ENCODE data around the gene NUP210L. TPM values are rescaled to one million over a fixed set of nuclear protein-coding genes. Genes with fewer than 3 reads are reported as not detected.

NUP210L gene
- total RNA-seq, 1 experiment from 2014 or later = not detected

DNA sequence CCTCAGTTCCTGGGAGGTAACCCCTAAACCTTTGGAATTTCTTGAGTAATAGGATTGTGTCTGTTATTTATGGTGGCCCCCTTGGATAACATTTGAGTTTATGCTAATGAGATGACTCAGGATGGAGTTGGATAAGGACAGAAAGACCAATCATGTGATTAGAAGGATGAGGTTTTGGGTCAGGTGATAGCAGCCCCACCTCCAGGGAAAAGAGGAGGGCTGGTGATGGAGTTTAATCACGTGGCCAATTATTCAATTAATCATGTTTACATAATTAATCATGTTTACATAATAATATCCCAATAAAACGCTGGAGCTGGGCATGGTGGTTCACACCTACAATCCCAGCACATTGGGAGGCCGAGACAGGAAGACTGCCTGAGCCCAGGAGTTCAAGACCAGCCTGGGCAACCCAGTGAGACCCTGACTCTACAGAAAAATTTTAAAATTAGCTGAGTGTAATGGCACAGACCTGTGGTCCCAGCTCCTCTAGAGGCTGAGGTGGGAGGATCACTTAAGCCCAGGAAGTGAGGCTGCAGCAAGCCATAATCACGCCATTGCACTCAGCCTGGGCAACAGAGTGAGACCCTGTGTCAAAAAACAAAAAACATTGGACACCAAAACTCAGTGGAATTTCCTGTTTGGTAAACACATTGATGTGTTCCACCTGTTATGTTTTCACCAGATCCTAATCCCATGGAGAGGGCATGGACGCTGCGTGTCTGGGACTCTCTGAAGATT lies 73.3 kb downstream of the NUP210L start:
- no TSS peak for BruUV-seq (replicated peaks)
- intact Hi-C loops (cut with micrococcal nuclease; ENCODE audit: unreplicated experiment) = no loop called here
- Histone ChIP-seq H3K36me3 (ENCODE audit: low read depth) (no peaks in the 10 kb centered on the region), H3K9me2 (ENCODE audit: insufficient read depth) (no peaks in the 10 kb centered on the region; the same call in 1 of the 2 replicates), H3K9me3 (ENCODE audit: insufficient read depth, low read depth) (0 out of 2 replicates have a peak, but pooled peaks cover 5% of the 10 kb centered on the region), H3K4me2 (no peak overlapping the region), H2AFZ (no peak overlapping the region), H3K4me1 (replicated peaks; ENCODE audit: insufficient read depth) (no peaks in the 10 kb centered on the region), H3K4me3 (no peak overlapping the region), H4K20me1 (ENCODE audit: insufficient read depth) (no peaks in the 10 kb centered on the region), H3F3A (ENCODE audit: insufficient read depth, low read depth) (no peaks in the 10 kb centered on the region), H3K27ac (no peak overlapping the region), H3K27me3 (ENCODE audit: insufficient read depth, low read depth) (no peaks in the 10 kb centered on the region), H3K79me2 (ENCODE audit: low read depth) (no peaks in the 10 kb centered on the region)
- DNase-seq = no peak
- TF ChIP-seq EZH2 (IDR thresholded peaks at IDR 0.05; ENCODE audit: low read depth) = no peak
- TF ChIP-seq, protein P1, sequence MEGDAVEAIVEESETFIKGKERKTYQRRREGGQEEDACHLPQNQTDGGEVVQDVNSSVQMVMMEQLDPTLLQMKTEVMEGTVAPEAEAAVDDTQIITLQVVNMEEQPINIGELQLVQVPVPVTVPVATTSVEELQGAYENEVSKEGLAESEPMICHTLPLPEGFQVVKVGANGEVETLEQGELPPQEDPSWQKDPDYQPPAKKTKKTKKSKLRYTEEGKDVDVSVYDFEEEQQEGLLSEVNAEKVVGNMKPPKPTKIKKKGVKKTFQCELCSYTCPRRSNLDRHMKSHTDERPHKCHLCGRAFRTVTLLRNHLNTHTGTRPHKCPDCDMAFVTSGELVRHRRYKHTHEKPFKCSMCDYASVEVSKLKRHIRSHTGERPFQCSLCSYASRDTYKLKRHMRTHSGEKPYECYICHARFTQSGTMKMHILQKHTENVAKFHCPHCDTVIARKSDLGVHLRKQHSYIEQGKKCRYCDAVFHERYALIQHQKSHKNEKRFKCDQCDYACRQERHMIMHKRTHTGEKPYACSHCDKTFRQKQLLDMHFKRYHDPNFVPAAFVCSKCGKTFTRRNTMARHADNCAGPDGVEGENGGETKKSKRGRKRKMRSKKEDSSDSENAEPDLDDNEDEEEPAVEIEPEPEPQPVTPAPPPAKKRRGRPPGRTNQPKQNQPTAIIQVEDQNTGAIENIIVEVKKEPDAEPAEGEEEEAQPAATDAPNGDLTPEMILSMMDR (conservative IDR thresholded peaks at IDR 0.05) = no peak
- POLR2A ChIA-PET (ENCODE audit: unreplicated experiment) = interaction anchor here (0.6 kb wide), 1 partner anchor 85 kb away, joined by 5 read pairs; no protein-coding TSS in a partner anchor
- CTCF ChIA-PET = interaction anchor here (0.6 kb wide), 1 partner anchor 408 kb away, joined by 12 read pairs; no protein-coding TSS in a partner anchor

DNA sequence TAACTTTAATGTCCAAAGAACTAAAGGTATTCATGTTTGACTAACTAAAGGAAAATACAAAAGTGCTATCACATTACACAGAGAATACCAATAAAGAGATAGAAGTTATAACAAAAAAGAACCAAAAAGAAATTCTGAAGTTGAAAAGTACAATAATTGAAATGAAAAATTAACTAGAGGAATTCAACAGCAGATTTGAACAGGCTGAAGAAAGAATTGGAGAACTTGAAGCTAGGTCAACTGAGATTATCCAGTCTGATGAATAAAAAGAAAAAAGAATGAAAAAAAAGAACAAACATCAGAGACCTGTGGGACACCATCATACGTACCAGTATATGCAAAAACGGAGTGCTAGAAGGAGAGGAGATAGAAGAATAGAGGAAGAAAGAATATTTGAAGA lies 78.5 kb downstream of the NUP210L start:
- TF ChIP-seq, protein P1 (conservative IDR thresholded peaks at IDR 0.05) = no peak
- no peak for TF ChIP-seq EZH2 (IDR thresholded peaks at IDR 0.05; ENCODE audit: low read depth)
- BruUV-seq (replicated peaks) = no TSS peak
- Histone ChIP-seq H3K9me2 (ENCODE audit: insufficient read depth) (no peaks in the 10 kb centered on the region), H3F3A (ENCODE audit: insufficient read depth, low read depth) (no peaks in the 10 kb centered on the region), H3K27me3 (ENCODE audit: insufficient read depth, low read depth) (peaks cover 7% of the 10 kb centered on the region; the same call in 1 of the 2 replicates), H4K20me1 (ENCODE audit: insufficient read depth) (no peaks in the 10 kb centered on the region), H3K36me3 (ENCODE audit: low read depth) (no peaks in the 10 kb centered on the region), H3K27ac (no peak overlapping the region), H3K4me3 (no peak overlapping the region), H3K79me2 (ENCODE audit: low read depth) (no peaks in the 10 kb centered on the region), H2AFZ (no peak overlapping the region), H3K9me3 (ENCODE audit: insufficient read depth, low read depth) (0 out of 2 replicates have a peak, but pooled peaks cover 8% of the 10 kb centered on the region), H3K4me2 (no peak overlapping the region), H3K4me1 (replicated peaks; ENCODE audit: insufficient read depth) (no peaks in the 10 kb centered on the region)
- DNase-seq = no peak
- ChIA-PET CTCF (no interaction called here), POLR2A (ENCODE audit: unreplicated experiment) (interaction anchor here (0.7 kb wide), 1 partner anchor 291 kb away, joined by 4 read pairs; no protein-coding TSS in a partner anchor)
- intact Hi-C loops (cut with micrococcal nuclease; ENCODE audit: unreplicated experiment) = no loop called here

DNA sequence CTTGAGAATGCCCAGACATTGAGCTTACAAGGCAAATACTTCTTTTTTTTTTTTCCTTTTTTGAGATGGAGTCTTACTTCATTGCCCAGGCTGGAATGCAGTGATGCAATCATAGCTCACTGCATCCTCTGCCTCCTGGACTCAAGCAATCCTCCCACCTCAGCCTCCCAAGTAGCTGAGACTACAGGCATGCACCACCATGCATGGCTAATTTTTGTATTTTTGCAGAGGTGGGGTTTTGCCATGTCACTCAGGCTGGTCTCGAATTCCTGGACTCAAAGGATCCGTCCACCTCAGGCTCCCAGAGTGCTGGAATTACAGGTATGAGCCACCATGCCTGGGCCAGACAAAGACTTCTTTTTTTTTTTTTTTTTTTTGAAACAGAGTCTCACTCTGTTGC lies 79.1 kb downstream of the NUP210L start:
- ChIA-PET CTCF (no interaction called here), POLR2A (ENCODE audit: unreplicated experiment) (no interaction called here)
- Histone ChIP-seq H3K9me2 (ENCODE audit: insufficient read depth) (no peaks in the 10 kb centered on the region), H3K4me3 (no peak overlapping the region), H3K4me2 (no peak overlapping the region), H3F3A (ENCODE audit: insufficient read depth, low read depth) (no peaks in the 10 kb centered on the region), H3K36me3 (ENCODE audit: low read depth) (no peaks in the 10 kb centered on the region), H3K27me3 (ENCODE audit: insufficient read depth, low read depth) (peaks cover 7% of the 10 kb centered on the region; the same call in 1 of the 2 replicates), H4K20me1 (ENCODE audit: insufficient read depth) (no peaks in the 10 kb centered on the region), H3K79me2 (ENCODE audit: low read depth) (no peaks in the 10 kb centered on the region), H3K27ac (no peak overlapping the region), H3K4me1 (replicated peaks; ENCODE audit: insufficient read depth) (no peaks in the 10 kb centered on the region), H2AFZ (no peak overlapping the region), H3K9me3 (ENCODE audit: insufficient read depth, low read depth) (0 out of 2 replicates have a peak, but pooled peaks cover 8% of the 10 kb centered on the region)
- intact Hi-C loops (cut with micrococcal nuclease; ENCODE audit: unreplicated experiment) = no loop called here
- DNase-seq = no peak
- TF ChIP-seq EZH2 (IDR thresholded peaks at IDR 0.05; ENCODE audit: low read depth) = no peak
- TF ChIP-seq, protein P1 (conservative IDR thresholded peaks at IDR 0.05) = no peak
- no TSS peak for BruUV-seq (replicated peaks)
